RWPE2 (cell line): ENCODE data around the gene BCORL1.

Source experiments
- ATAC-seq: fragments of 200-7000 bp; cut with Tn5 transposase; 3 replicates; pipeline ENCODE4 v1.9.1; 2021; ENCODE audit warnings: low read depth
- DNase-seq: peaks from one replicate; pipeline ENCODE4 v3.0.0-alpha.2; 2020; ENCODE audit warnings: low spot score
- H3K27ac ChIP-seq: fragments of 450-650 bp; 2 replicates; pipeline ENCODE4 v1.5.1; 2017; ENCODE audit warnings: mild to moderate bottlenecking; ENCODE audit not compliant: poor library complexity, severe bottlenecking
- H3K27me3 ChIP-seq: fragments of 250-450 bp; sonication (Bioruptor Pico); 2 replicates; pipeline ENCODE4 v1.5.1; 2021; ENCODE audit warnings: mild to moderate bottlenecking, moderate library complexity; ENCODE audit not compliant: insufficient read depth, poor library complexity, severe bottlenecking
- H3K36me3 ChIP-seq: fragments of 250-450 bp; sonication (Bioruptor Pico); 2 replicates; pipeline ENCODE4 v1.5.1; 2020; ENCODE audit warnings: low read depth, mild to moderate bottlenecking, moderate library complexity
- H3K4me1 ChIP-seq: fragments of 250-450 bp; sonication (Bioruptor Pico); 2 replicates; pipeline ENCODE4 v1.5.1; 2021; ENCODE audit warnings: mild to moderate bottlenecking, moderate library complexity; ENCODE audit not compliant: insufficient read depth, poor library complexity, severe bottlenecking
- H3K4me3 ChIP-seq: fragments of 250-450 bp; sonication (Bioruptor Pico); 2 replicates; pipeline ENCODE4 v1.5.1; 2021; ENCODE audit warnings: mild to moderate bottlenecking, moderate library complexity; ENCODE audit not compliant: severe bottlenecking
- H3K9me3 ChIP-seq: fragments of 250-450 bp; sonication (Bioruptor Pico); 2 replicates; pipeline ENCODE4 v1.5.1; 2021; ENCODE audit warnings: mild to moderate bottlenecking, moderate library complexity; ENCODE audit not compliant: severe bottlenecking
- TF ChIP-seq, protein P1 (sequence below): fragments of 450-650 bp; IDR thresholded peaks from one replicate; pipeline ENCODE4 v1.5.1; 2017; ENCODE audit warnings: mild to moderate bottlenecking, moderate library complexity; ENCODE audit not compliant: poor library complexity, severe bottlenecking

The BCORL1 gene, protein sequence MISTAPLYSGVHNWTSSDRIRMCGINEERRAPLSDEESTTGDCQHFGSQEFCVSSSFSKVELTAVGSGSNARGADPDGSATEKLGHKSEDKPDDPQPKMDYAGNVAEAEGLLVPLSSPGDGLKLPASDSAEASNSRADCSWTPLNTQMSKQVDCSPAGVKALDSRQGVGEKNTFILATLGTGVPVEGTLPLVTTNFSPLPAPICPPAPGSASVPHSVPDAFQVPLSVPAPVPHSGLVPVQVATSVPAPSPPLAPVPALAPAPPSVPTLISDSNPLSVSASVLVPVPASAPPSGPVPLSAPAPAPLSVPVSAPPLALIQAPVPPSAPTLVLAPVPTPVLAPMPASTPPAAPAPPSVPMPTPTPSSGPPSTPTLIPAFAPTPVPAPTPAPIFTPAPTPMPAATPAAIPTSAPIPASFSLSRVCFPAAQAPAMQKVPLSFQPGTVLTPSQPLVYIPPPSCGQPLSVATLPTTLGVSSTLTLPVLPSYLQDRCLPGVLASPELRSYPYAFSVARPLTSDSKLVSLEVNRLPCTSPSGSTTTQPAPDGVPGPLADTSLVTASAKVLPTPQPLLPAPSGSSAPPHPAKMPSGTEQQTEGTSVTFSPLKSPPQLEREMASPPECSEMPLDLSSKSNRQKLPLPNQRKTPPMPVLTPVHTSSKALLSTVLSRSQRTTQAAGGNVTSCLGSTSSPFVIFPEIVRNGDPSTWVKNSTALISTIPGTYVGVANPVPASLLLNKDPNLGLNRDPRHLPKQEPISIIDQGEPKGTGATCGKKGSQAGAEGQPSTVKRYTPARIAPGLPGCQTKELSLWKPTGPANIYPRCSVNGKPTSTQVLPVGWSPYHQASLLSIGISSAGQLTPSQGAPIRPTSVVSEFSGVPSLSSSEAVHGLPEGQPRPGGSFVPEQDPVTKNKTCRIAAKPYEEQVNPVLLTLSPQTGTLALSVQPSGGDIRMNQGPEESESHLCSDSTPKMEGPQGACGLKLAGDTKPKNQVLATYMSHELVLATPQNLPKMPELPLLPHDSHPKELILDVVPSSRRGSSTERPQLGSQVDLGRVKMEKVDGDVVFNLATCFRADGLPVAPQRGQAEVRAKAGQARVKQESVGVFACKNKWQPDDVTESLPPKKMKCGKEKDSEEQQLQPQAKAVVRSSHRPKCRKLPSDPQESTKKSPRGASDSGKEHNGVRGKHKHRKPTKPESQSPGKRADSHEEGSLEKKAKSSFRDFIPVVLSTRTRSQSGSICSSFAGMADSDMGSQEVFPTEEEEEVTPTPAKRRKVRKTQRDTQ (N-terminal part only)

DNA sequence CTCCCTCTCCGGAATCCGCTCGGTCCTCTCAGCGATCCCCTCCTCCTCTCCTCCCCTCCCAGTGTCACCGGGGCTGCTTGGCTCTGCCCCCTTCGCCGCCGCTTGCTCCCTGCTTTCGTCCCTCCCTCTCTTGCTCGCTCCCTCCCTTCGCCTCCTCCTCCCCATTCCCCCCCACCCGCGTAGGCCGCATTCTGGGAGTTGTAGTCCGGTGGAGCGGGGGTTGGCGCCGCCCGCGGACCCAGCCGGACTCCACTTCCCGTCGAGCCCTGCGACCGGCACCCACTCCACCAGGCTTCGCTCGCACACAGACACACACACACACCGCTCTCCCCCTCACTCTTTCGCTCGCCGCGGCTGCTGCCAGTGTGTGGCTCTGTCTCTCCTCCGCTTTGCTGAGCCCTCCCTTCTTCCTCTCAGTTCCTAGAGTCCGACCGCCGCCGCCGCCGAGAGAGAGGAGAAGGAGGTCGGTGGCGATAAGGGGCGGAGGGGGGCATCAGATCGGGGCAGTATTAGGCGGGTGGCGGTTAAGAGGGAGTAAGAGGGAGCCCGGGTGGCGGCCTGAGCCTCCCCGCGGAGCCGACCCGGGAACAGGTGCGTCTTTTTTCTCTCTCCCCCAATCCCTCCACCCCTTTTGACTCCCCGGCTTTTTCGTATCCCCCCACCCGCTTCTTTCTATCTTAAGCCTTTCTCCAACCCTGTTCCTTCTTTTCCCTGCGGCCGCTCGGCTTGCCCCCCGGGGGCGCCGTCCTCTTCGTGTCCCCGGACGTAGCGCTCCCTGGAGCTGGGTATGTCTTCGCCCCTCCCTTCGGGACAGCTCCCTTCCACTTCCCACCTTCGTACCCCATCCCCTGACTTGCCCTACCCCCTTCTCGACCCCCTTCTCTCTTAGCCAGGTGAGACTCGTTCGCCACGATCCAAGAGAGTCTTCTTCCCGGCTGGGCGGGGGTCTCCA, at the start of gene BCORL1:
TSS of gene BCORL1 (plus strand) at position 336 of the 952 bp plus-strand sequence. CDS start 22,597 bp downstream, outside the sequence.
- H3K27ac ChIP-seq, result no peak within 1 kb of the TSS
- ATAC-seq (peak; percentile 87), DNase-seq (peak; percentile 83)
- no peaks in the 10 kb centered on the region for H3K36me3 ChIP-seq
- H3K9me3 ChIP-seq, result no peaks in the 10 kb centered on the region
- H3K4me1 ChIP-seq, result no peaks in the 10 kb centered on the region
- TF ChIP-seq, protein P1, sequence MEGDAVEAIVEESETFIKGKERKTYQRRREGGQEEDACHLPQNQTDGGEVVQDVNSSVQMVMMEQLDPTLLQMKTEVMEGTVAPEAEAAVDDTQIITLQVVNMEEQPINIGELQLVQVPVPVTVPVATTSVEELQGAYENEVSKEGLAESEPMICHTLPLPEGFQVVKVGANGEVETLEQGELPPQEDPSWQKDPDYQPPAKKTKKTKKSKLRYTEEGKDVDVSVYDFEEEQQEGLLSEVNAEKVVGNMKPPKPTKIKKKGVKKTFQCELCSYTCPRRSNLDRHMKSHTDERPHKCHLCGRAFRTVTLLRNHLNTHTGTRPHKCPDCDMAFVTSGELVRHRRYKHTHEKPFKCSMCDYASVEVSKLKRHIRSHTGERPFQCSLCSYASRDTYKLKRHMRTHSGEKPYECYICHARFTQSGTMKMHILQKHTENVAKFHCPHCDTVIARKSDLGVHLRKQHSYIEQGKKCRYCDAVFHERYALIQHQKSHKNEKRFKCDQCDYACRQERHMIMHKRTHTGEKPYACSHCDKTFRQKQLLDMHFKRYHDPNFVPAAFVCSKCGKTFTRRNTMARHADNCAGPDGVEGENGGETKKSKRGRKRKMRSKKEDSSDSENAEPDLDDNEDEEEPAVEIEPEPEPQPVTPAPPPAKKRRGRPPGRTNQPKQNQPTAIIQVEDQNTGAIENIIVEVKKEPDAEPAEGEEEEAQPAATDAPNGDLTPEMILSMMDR, result no peak
- H3K27me3 ChIP-seq, result no peaks in the 10 kb centered on the region
- H3K4me3 ChIP-seq, result no peak within 1 kb of the TSS

DNA sequence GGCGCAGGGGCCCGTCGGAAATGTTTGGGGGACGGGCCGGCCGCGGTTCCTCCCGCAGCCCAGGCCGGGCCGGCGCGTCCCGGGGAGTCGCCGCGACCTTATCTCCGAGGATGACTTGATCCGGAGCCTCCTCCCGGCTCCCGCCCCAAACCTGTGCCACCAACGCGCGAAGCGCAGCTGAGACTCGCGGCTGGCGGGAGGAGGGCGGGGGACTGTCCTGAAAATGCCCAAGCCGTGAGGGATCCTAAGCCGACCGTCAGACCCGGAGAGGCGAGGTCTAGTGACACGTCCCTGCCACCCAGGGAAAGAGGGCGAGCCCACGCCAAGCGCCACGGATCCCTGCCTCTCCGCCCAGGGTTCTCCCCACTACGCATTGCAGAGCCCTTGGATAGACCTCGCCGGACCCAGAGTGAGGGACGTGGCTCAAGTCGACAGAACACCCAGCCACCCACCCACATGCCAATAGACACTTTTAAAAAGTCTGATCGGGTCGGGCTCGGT, 49.6 kb upstream of the BCORL1 start:
- H3K27ac ChIP-seq, result no peak overlapping the region
- H3K9me3 ChIP-seq, result no peaks in the 10 kb centered on the region
- TF ChIP-seq, protein P1, result no peak
- H3K36me3 ChIP-seq, result no peaks in the 10 kb centered on the region
- peak overlapping the region; percentile 55 for H3K4me3 ChIP-seq
- ATAC-seq (no peak), DNase-seq (no peak)
- H3K27me3 ChIP-seq, result no peaks in the 10 kb centered on the region
- H3K4me1 ChIP-seq, result no peaks in the 10 kb centered on the region

DNA sequence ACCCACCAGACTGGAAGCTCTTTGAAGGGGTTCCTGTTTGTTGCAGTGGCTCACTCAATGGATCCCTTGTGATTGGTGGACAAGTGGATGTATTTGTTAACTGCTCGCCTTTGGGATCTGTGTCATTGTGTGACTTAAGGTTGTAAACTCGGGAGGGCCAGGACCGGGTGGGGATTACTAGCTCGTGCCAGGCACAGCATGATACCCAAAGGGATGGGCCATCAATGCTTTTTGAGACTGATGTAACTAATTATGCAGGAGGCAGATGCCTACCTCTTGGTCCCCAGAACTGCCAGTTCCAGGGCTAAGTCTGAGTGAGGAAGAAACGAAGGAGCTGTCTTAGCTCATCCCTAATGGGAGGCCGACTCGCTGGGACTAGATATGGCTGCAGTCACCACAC, 48.7 kb upstream of the BCORL1 start:
- ATAC-seq, result no peak
- Histone ChIP-seq H3K9me3 (no peaks in the 10 kb centered on the region), H3K27ac (no peak overlapping the region), H3K27me3 (no peaks in the 10 kb centered on the region), H3K4me1 (no peaks in the 10 kb centered on the region), H3K36me3 (no peaks in the 10 kb centered on the region), H3K4me3 (no peak overlapping the region)
- no peak for DNase-seq
- TF ChIP-seq, protein P1, result no peak

DNA sequence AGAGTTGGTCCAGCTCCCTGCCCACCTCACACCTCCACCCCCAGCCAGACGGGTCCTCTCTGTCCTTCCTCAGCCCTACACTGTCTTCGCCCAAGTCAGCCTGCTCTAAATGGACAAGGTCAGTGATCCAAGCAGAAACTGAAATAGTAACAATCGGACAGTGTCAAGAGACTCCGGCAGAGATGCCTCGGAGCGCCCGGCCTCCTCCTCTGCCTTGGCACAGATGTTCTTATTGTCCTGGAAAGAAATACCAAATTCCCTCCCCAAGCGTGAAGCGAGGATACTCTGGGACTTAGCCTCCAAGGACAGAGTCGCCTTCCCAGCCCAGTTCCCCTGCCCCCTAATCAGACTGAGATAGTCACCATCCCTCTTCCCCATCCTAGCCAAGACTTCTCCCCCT, 48.0 kb upstream of the BCORL1 start:
- no peak overlapping the region for H3K4me3 ChIP-seq
- ATAC-seq, result no peak
- H3K4me1 ChIP-seq, result no peaks in the 10 kb centered on the region
- no peaks in the 10 kb centered on the region for H3K36me3 ChIP-seq
- TF ChIP-seq, protein P1, result no peak
- H3K27me3 ChIP-seq, result no peaks in the 10 kb centered on the region
- no peak overlapping the region for H3K27ac ChIP-seq
- no peak for DNase-seq
- no peaks in the 10 kb centered on the region for H3K9me3 ChIP-seq
